Measurements from ENCODE around the gene OSGEP. TPM values are rescaled to one million over a fixed set of nuclear protein-coding genes. Genes with fewer than 3 reads are reported as not detected.

Gene OSGEP
- total and polyA plus RNA-seq, 2 of the 13 experiments (the other 11 are each of a cell fraction or from before 2014, with no cell fraction given): 39.7 to 41.1 TPM

GRCh38 chr14:20412876-20413743 lies 41.5 kb downstream of the OSGEP start, which contains the start of gene TEP1 (continued):
- no peak for TF ChIP-seq KLF9 (CRISPR knock-in tag; IDR thresholded peaks at IDR 0.05; ENCODE audit: low read depth)
- TF ChIP-seq GZF1 (CRISPR knock-in tag; IDR thresholded peaks at IDR 0.05): peak; percentile 90; the same call in 1 of the 2 replicates
- TF ChIP-seq TAF15 (IDR thresholded peaks at IDR 0.05; ENCODE audit: low read depth, low read length, poor library complexity, severe bottlenecking): peak; percentile 72
- no peak for TF ChIP-seq ZBTB33 (CRISPR knock-in tag; IDR thresholded peaks at IDR 0.05)
- TF ChIP-seq HNRNPL (IDR thresholded peaks at IDR 0.05; ENCODE audit: low read depth, low read length): peak; percentile 97
- TF ChIP-seq MAFF (IDR thresholded peaks at IDR 0.05; ENCODE audit: low read depth, low read length): no peak
- 0 out of 2 replicates have a peak, but pooled peaks have one; percentile 29 for TF ChIP-seq NCOA1 (CRISPR knock-in tag; IDR thresholded peaks at IDR 0.05)
- TF ChIP-seq ZNF570 (CRISPR knock-in tag; IDR thresholded peaks at IDR 0.05; ENCODE audit: borderline replicate concordance): peak; percentile 68; the same call in 1 of the 2 replicates
- no peak for TF ChIP-seq ZBTB39 (CRISPR knock-in tag; IDR thresholded peaks at IDR 0.05)
- peak; percentile 83 for TF ChIP-seq KDM2A (CRISPR knock-in tag; IDR thresholded peaks at IDR 0.05; ENCODE audit: borderline replicate concordance, low read depth)
- no peak for TF ChIP-seq JUND (CRISPR knock-in tag; IDR thresholded peaks at IDR 0.05)
- TF ChIP-seq ZNF775 (CRISPR knock-in tag; IDR thresholded peaks at IDR 0.05; ENCODE audit: borderline replicate concordance): 0 out of 2 replicates have a peak, but pooled peaks have one; percentile 26
- TF ChIP-seq ZNF7 (CRISPR knock-in tag; IDR thresholded peaks at IDR 0.05): no peak
- peak; percentile 56; the same call in 1 of the 2 replicates for TF ChIP-seq ZNF580 (CRISPR knock-in tag; IDR thresholded peaks at IDR 0.05; ENCODE audit: borderline replicate concordance, low read depth)
- TF ChIP-seq ZNF547 (CRISPR knock-in tag; IDR thresholded peaks at IDR 0.05): peak; percentile 74
- TF ChIP-seq NR1H2 (CRISPR knock-in tag; IDR thresholded peaks at IDR 0.05; ENCODE audit: borderline replicate concordance, low read depth): no peak
- TF ChIP-seq ZNF710 (CRISPR knock-in tag; IDR thresholded peaks at IDR 0.05; ENCODE audit: borderline replicate concordance): peak; percentile 90
- peak; percentile 91; the same call in 1 of the 2 replicates for TF ChIP-seq NRL (CRISPR knock-in tag; IDR thresholded peaks at IDR 0.05; ENCODE audit: borderline replicate concordance)
- TF ChIP-seq REPIN1 (CRISPR knock-in tag; IDR thresholded peaks at IDR 0.05; ENCODE audit: borderline replicate concordance, low read depth): peak; percentile 70; the same call in 1 of the 2 replicates
- TF ChIP-seq HDAC2 (CRISPR knock-in tag; IDR thresholded peaks at IDR 0.05): peak; percentile 33; the same call in 1 of the 2 replicates
- TF ChIP-seq RFX3 (CRISPR knock-in tag; IDR thresholded peaks at IDR 0.05): peak; percentile 33; the same call in 1 of the 2 replicates
- no peak; the same call in 1 of the 2 replicates for TF ChIP-seq ZNF232 (CRISPR knock-in tag; IDR thresholded peaks at IDR 0.05; ENCODE audit: borderline replicate concordance)
- no peak; the same call in 1 of the 2 replicates for TF ChIP-seq RFXAP (CRISPR knock-in tag; IDR thresholded peaks at IDR 0.05; ENCODE audit: borderline replicate concordance)
